22Rv1 (cell line): ENCODE results near the gene TMTC2.

Source experiments
- CTCF ChIP-seq: fragments of 450-650 bp; IDR thresholded peaks from 2 replicates; pipeline ENCODE4 v1.5.1; 2017; ENCODE audit warnings: mild to moderate bottlenecking
- ZFX ChIP-seq: fragments of 450-650 bp; IDR thresholded peaks from 2 replicates; pipeline ENCODE4 v1.6.1; 2017; ENCODE audit warnings: antibody characterized with exemption, borderline replicate concordance

DNA sequence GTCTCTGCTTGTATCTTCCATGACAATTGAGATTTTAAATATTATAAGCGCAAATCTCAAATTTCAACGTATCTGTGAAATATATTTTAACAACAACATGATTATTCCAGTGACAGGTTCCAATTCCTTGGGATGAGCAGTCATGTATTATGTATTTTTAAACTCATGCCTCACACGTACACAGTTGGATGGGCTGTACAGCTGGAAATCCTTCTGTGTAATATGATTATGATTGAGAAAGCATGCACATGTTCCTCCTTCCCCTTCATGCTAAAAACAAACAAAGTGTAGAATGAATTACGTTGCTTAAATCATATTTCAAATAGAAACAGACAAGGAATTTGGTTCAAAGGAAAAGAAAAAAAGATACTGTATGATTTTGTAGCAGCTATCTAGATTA, 428.3 kb downstream of the TMTC2 start:
- TF ChIP-seq CTCF (no peak), ZFX (no peak)
